Esophagus muscularis mucosa (tissue), 4 donors: ENCODE data around the gene HIP1R. TPM values are rescaled to one million over a fixed set of nuclear protein-coding genes. Genes with fewer than 3 reads are reported as not detected.

Experiments used
- DNase-seq: peaks from one replicate; pipeline ENCODE4 v3.0.0-alpha.2; 2017; ENCODE audit errors: extremely low spot score
- H3K27ac ChIP-seq, 4 donors: fragments of 200-600 bp; sonication (generic); replicated peaks in 1 of 4; 1 replicate in 3 of 4; 2 replicates in 1 of 4; pipeline ENCODE4 v1.5.1; 2016 to 2019; ENCODE audit warnings: mild to moderate bottlenecking in 1 of 4
- H3K27me3 ChIP-seq, 4 donors: fragments of 200-600 bp; sonication (generic); one replicate each; pipeline versions ENCODE4 v1.5.1 to v1.6.0; 2016 to 2019
- H3K36me3 ChIP-seq, 4 donors: fragments of 200-600 bp; sonication (generic); one replicate each; pipeline ENCODE4 v1.5.1; 2016 to 2019
- H3K4me1 ChIP-seq, 4 donors: fragments of 200-600 bp; sonication (generic); one replicate each; pipeline ENCODE4 v1.5.1; 2016 to 2019
- H3K4me3 ChIP-seq, 4 donors: fragments of 200-600 bp; sonication (generic); 1 replicate in 2 of 4; 2 replicates in 2 of 4; pipeline ENCODE4 v1.5.1; 2016 to 2019; ENCODE audit warnings: mild to moderate bottlenecking in 4 of 4, moderate library complexity in 1 of 4
- H3K9me3 ChIP-seq, 4 donors: fragments of 200-600 bp; sonication (generic); 1 replicate in 3 of 4; 2 replicates in 1 of 4; pipeline ENCODE4 v1.5.1; 2016 to 2019
- CTCF ChIP-seq, 3 experiments: fragments of 200-600 bp in 2 of 3; fragments of 450-650 bp in 1 of 3; sonication (generic) in 2 of 3; IDR thresholded peaks; one replicate each; pipeline ENCODE4 v1.5.1; 2017 to 2019; ENCODE audit warnings: antibody characterized with exemption in 3 of 3, mild to moderate bottlenecking in 2 of 3, moderate library complexity in 1 of 3
- EP300 ChIP-seq: sonication (generic); formaldehyde crosslinking; IDR thresholded peaks from one replicate; pipeline ENCODE4 v1.6.1; 2017; ENCODE audit warnings: antibody characterized with exemption
- POLR2A ChIP-seq: fragments of 450-650 bp; IDR thresholded peaks from one replicate; pipeline ENCODE4 v1.6.1; 2017; ENCODE audit warnings: antibody characterized with exemption, moderate library complexity, mild to moderate bottlenecking, low read depth
- POLR2AphosphoS5 ChIP-seq, 2 donors: sonication (generic); formaldehyde crosslinking; IDR thresholded peaks; one replicate each; pipeline ENCODE4 v1.6.1; 2017; ENCODE audit warnings: antibody characterized with exemption in 2 of 2
- WGBS: methylation state at CpG from one replicate; pipeline ENCODE4 v1.1.5; 2018; 5-methylcytosine and 5-hydroxymethylcytosine counted together
- intact Hi-C: fragments of 100-400 bp; cut with DNase I; formaldehyde crosslinking; loops from one replicate; pipeline ENCODE4 v1.15.1; 2023
- total RNA-seq, 4 donors: library from RNA; depleted of rRNA; stranded (reverse); fragments of >200 nt; gene quantifications; one replicate each; pipeline versions ENCODE4 v1.1.0 to v1.2.1, GENCODE V29; 2016

The HIP1R gene
- total RNA-seq, 4 donors from 2014 or later, result 13.3 to 38.3 (median 23.7) TPM

GRCh38 chr12:122846622-122847515, 11.6 kb downstream of the HIP1R start:
- intact Hi-C loops, result no loop called here
- 88% methylated on average over 19 of the region's 27 CpGs for WGBS
- H3K27ac ChIP-seq, result no peak overlapping the region
- H3K36me3 ChIP-seq, result peaks cover 0 to 20% (median 5%) of the 10 kb centered on the region in 4 donors
- no peak for DNase-seq
- no peaks in the 10 kb centered on the region for H3K9me3 ChIP-seq
- H3K4me1 ChIP-seq, result peaks cover 37 to 47% (median 44%) of the 10 kb centered on the region in 4 donors
- TF ChIP-seq CTCF (IDR thresholded peaks at IDR 0.05) (no peak), POLR2AphosphoS5 (IDR thresholded peaks at IDR 0.05) (no peak), POLR2A (no peak), EP300 (no peak)
- H3K4me3 ChIP-seq, result no peak overlapping the region
- H3K27me3 ChIP-seq, result no peaks in the 10 kb centered on the region

DNA sequence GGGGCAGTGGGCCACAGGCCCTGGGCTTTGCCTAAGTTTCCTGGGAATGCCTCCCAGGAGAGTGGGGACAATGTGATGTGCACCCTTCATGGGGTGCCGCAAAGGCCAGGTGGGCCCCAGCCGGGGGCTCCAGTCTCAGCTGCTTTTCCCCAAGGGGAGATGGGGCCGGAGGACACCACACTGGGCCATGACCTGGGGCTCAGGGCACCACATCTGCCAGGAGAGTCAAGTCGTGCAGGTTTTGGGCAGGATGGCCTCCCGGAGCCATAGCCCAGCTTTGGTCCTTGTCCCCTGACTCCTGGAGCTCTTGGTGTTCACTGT, 12.2 kb downstream of the HIP1R start:
- TF ChIP-seq POLR2AphosphoS5 (IDR thresholded peaks at IDR 0.05), result no peak
- no peak for TF ChIP-seq POLR2A
- no peak for TF ChIP-seq EP300
- TF ChIP-seq CTCF (IDR thresholded peaks at IDR 0.05), result no peak
- intact Hi-C loops, result no loop called here
- H3K27ac ChIP-seq, result no peak overlapping the region
- H3K36me3 ChIP-seq, result peaks cover 0 to 20% (median 5%) of the 10 kb centered on the region in 4 donors
- H3K4me1 ChIP-seq, result peaks cover 37 to 49% (median 45%) of the 10 kb centered on the region in 4 donors
- no peaks in the 10 kb centered on the region for H3K27me3 ChIP-seq
- WGBS, result 90% methylated on average over 3 of the region's 5 CpGs
- no peak for DNase-seq
- no peak overlapping the region for H3K4me3 ChIP-seq
- H3K9me3 ChIP-seq, result no peaks in the 10 kb centered on the region

GRCh38 chr12:122847921-122848421, 12.7 kb downstream of the HIP1R start:
- Histone ChIP-seq H3K9me3 (no peaks in the 10 kb centered on the region), H3K27me3 (no peaks in the 10 kb centered on the region), H3K4me1 (peaks cover 37 to 49% (median 45%) of the 10 kb centered on the region in 4 donors), H3K27ac (no peak overlapping the region), H3K4me3 (no peak overlapping the region), H3K36me3 (peaks cover 0 to 20% (median 5%) of the 10 kb centered on the region in 4 donors)
- no peak for DNase-seq
- intact Hi-C loops, result no loop called here
- WGBS, result 86% methylated on average over 8 of the region's 16 CpGs
- no peak for TF ChIP-seq POLR2AphosphoS5 (IDR thresholded peaks at IDR 0.05)

DNA sequence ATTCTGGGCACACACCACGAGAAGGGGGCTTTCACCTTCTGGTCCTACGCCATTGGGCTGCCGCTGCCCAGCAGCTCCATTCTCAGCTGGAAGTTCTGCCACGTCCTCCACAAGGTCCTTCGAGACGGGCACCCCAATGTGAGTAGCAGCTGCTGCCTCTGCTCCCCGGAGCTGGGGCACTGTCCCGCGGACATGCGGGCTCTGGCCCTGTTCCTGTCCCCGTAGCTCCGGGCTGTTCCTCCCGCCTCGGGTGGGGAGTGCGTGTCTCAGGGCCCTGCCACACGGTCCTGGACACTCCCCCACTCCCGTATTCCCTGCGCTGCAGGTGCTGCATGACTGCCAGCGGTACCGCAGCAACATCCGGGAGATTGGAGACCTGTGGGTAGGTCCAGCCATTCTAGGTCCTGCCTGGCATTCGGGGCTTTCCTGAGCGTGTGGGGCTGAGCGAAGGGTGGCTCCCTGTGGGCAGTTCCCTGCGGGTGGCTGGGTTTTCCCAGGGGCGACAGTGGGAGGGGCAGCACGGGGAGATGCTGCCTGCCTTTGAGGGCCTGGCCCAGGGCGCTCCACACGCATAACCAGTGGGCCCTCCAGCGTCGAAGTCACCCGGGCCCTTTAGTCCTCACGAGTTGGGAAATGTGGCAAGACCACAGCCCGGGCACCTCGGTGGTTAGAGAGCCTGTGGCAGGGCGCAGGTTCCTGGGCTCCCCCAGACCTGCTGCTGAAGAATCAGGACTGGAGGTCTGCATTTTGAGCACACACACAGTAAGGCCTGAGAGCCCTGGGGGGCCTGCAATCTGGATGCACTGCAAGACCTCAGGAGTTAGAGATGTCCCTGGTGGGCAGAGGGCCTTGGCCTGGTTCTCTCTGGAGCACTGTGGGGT, 13.5 kb downstream of the HIP1R start:
- Histone ChIP-seq H3K9me3 (no peaks in the 10 kb centered on the region), H3K4me1 (peaks cover 38 to 47% (median 44%) of the 10 kb centered on the region in 4 donors), H3K36me3 (peaks cover 0 to 20% (median 5%) of the 10 kb centered on the region in 4 donors), H3K27ac (no peak overlapping the region), H3K4me3 (no peak overlapping the region), H3K27me3 (no peaks in the 10 kb centered on the region)
- DNase-seq, result no peak
- intact Hi-C loops, result no loop called here
- TF ChIP-seq POLR2AphosphoS5 (IDR thresholded peaks at IDR 0.05), result no peak
- TF ChIP-seq POLR2A, result no peak
- no peak for TF ChIP-seq CTCF (IDR thresholded peaks at IDR 0.05)
- TF ChIP-seq EP300, result no peak
- 92% methylated on average over 22 of the region's 36 CpGs for WGBS
